ENCODE measurements around the gene PODXL2.

GRCh38 chr3:127606981-127607595 lies 21.9 kb upstream of the PODXL2 start:
- no peak for TF ChIP-seq CTCF (IDR thresholded peaks at IDR 0.05)
- TF ChIP-seq POLR2A (IDR thresholded peaks at IDR 0.05): no peak
- TF ChIP-seq POLR2AphosphoS5 (IDR thresholded peaks at IDR 0.05): no peak

All from breast epithelium (tissue), 3 donors.